HG02678 (cell line): Measurements from ENCODE around the gene SLC44A1.

Experiments used
- ATAC-seq: cut with Tn5 transposase; IDR thresholded peaks from one replicate; pipeline ENCODE4 v1.9.1; 2021; ENCODE audit warnings: mild to moderate bottlenecking, moderate library complexity; ENCODE audit not compliant: unreplicated experiment

The SLC44A1 gene

GRCh38 chr9:105297442-105298075 is 53.1 kb downstream of the SLC44A1 start:
- ATAC-seq, result no peak

- ATAC-seq, result no peak
Measured at GRCh38 chr9:105299190-105299854, 54.9 kb downstream of the SLC44A1 start.

GRCh38 chr9:105302728-105303127 is 58.3 kb downstream of the SLC44A1 start:
- no peak for ATAC-seq

GRCh38 chr9:105305856-105306255 is 61.4 kb downstream of the SLC44A1 start:
- no peak for ATAC-seq

- ATAC-seq, result peak; percentile 34
Measured at GRCh38 chr9:105306351-105307140, 62.1 kb downstream of the SLC44A1 start.

- ATAC-seq, result no peak
Measured at GRCh38 chr9:105307591-105308130, 63.2 kb downstream of the SLC44A1 start.

- ATAC-seq, result no peak
Measured at GRCh38 chr9:105308461-105309341, 64.2 kb downstream of the SLC44A1 start.

GRCh38 chr9:105309531-105309931 is 65.1 kb downstream of the SLC44A1 start:
- ATAC-seq, result no peak

- ATAC-seq, result no peak
Measured at GRCh38 chr9:105311306-105311705, 66.9 kb downstream of the SLC44A1 start.

- peak; percentile 57 for ATAC-seq
Measured at GRCh38 chr9:105313238-105313637, 68.8 kb downstream of the SLC44A1 start.

- ATAC-seq, result no peak
Measured at GRCh38 chr9:105316703-105317102, 72.3 kb downstream of the SLC44A1 start.

- peak; percentile 58 for ATAC-seq
Measured at GRCh38 chr9:105318729-105319191, 74.3 kb downstream of the SLC44A1 start.

- ATAC-seq, result no peak
Measured at GRCh38 chr9:105319202-105319813, 74.9 kb downstream of the SLC44A1 start.

GRCh38 chr9:105320568-105320967 is 76.1 kb downstream of the SLC44A1 start:
- peak; percentile 69 for ATAC-seq

- no peak for ATAC-seq
Measured at GRCh38 chr9:105328296-105328695, 83.8 kb downstream of the SLC44A1 start.

GRCh38 chr9:105328872-105329718 is 84.6 kb downstream of the SLC44A1 start:
- no peak for ATAC-seq

GRCh38 chr9:105329719-105330062 is 85.2 kb downstream of the SLC44A1 start:
- no peak for ATAC-seq

GRCh38 chr9:105330201-105330600 is 85.8 kb downstream of the SLC44A1 start:
- no peak for ATAC-seq

- ATAC-seq, result peak; percentile 64
Measured at GRCh38 chr9:105330755-105331154, 86.3 kb downstream of the SLC44A1 start.
